Suppressor macrophage treated with lipopolysaccharide for 1 hour (primary cell): ENCODE results near the gene STARD10.
A peak's percentile ranks its signal among the peaks of the same experiment; 100 is the strongest.

Source experiments
- DNase-seq, 3 donors: peaks; one replicate each; pipeline ENCODE4 v3.0.0-alpha.2; 2020 to 2022

STARD10 gene

GRCh38 chr11:72724851-72725723 lies 68.8 kb downstream of the STARD10 start:
- peak; percentile 78 to 85 (median 83) for DNase-seq

- DNase-seq: peak; percentile 42 to 63 (median 44)
Measured at GRCh38 chr11:72724021-72724551, 69.8 kb downstream of the STARD10 start.

GRCh38 chr11:72723508-72723907 lies 70.3 kb downstream of the STARD10 start:
- peak; percentile 43 to 54 (median 48) for DNase-seq

- peak; percentile 93 to 95 (median 94) for DNase-seq
Measured at GRCh38 chr11:72722050-72722748, 71.6 kb downstream of the STARD10 start.

- DNase-seq: peak in 2 of 3 donors; percentile 30 to 49
Measured at GRCh38 chr11:72721689-72722049, 72.2 kb downstream of the STARD10 start.

- DNase-seq: no peak
Measured at GRCh38 chr11:72721276-72721675, 72.6 kb downstream of the STARD10 start.

GRCh38 chr11:72720784-72721183 lies 73.1 kb downstream of the STARD10 start:
- peak in 1 of 3 donors; percentile 30 for DNase-seq

GRCh38 chr11:72720047-72720446 lies 73.8 kb downstream of the STARD10 start:
- peak; percentile 48 to 65 (median 62) for DNase-seq

GRCh38 chr11:72719551-72719950 lies 74.3 kb downstream of the STARD10 start:
- no peak for DNase-seq

- DNase-seq: peak in 2 of 3 donors; percentile 34 to 63
Measured at GRCh38 chr11:72719144-72719543, 74.7 kb downstream of the STARD10 start.

- peak; percentile 85 to 93 (median 89) for DNase-seq
Measured at GRCh38 chr11:72718101-72718501, 75.7 kb downstream of the STARD10 start.

- DNase-seq: no peak
Measured at GRCh38 chr11:72716788-72717435, 76.9 kb downstream of the STARD10 start.

GRCh38 chr11:72716290-72716689 lies 77.6 kb downstream of the STARD10 start:
- DNase-seq: no peak

- peak in 1 of 3 donors; percentile 26 for DNase-seq
Measured at GRCh38 chr11:72712841-72713240, 81.0 kb downstream of the STARD10 start.

GRCh38 chr11:72712168-72712751 lies 81.6 kb downstream of the STARD10 start:
- peak; percentile 79 to 90 (median 79) for DNase-seq

- DNase-seq: no peak
Measured at GRCh38 chr11:72711141-72711540, 82.7 kb downstream of the STARD10 start.

GRCh38 chr11:72710278-72710677 lies 83.6 kb downstream of the STARD10 start:
- no peak for DNase-seq

GRCh38 chr11:72709478-72710238 lies 84.2 kb downstream of the STARD10 start:
- DNase-seq: no peak

GRCh38 chr11:72707032-72707431 lies 86.8 kb downstream of the STARD10 start:
- DNase-seq: no peak

- no peak for DNase-seq
Measured at GRCh38 chr11:72706579-72706978, 87.3 kb downstream of the STARD10 start.

- DNase-seq: no peak
Measured at GRCh38 chr11:72705442-72706365, 88.1 kb downstream of the STARD10 start.
